ENCODE results near the gene DIS3L2.

GRCh38 chr2:232299927-232300674, 338.6 kb downstream of the DIS3L2 start:
- no peak for TF ChIP-seq POLR2AphosphoS5 (IDR thresholded peaks at IDR 0.05; ENCODE audit: insufficient read depth in 1 of 2, low read depth in 1 of 2)
- no peak for TF ChIP-seq CTCF (IDR thresholded peaks at IDR 0.05)
